ENCODE measurements around the gene TMEM9.

Gene TMEM9

DNA sequence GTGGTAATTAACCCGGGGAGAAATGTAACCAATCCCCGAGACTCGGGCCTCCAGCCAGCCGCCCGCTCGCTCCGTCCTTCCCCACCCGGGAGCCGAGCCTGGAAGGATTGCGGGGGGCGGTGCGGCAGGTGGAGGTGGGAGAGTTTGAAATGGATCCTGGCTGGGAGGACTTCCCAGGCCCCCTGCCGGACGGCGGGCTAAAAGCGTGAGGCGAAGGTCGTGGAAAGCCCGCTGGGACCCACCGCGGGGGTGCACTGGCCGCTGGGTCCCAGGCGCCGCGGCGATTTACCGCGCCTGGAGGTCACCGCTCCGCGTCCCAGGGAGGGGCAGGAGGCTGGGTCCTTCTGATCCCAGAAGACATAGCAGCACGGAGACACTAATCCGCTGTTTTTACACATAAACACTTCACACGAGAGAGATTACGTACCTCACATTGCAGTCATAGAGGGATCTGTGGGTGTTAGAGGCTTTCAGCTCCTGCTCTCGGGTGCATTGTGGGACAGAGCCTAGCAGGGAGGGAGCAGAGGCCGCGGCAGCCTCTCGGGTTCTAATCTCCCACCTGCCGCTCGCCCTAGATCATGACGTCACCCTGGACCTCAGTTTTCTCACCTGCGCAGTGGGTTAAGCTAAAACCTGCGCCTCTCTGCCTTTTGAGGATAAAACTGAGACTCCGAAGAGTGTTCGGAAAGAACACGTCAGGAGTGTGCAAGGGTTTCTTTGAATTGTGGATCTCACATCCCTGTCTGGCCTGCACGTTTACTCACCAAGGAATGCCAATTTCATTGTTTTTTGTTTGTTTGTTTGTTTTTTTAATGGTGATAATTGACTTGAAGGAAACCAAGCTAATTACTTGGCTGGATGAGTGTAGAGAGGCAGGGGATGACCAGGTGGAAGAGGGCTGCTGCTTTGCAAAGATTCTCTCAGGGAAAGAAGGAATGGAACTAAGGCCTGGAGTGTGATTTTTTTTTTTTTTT, 17.1 kb upstream of the TMEM9 start (continued):
- peak; percentile 85; the same call in 1 of the 2 replicates for TF ChIP-seq ZNF324 (tag by site-specific recombination; IDR thresholded peaks at IDR 0.05)
- no peak for TF ChIP-seq ZNF404 (tag by site-specific recombination; IDR thresholded peaks at IDR 0.05)
- TF ChIP-seq ZNF561 (tag by site-specific recombination; IDR thresholded peaks at IDR 0.05; ENCODE audit: borderline replicate concordance): peak; percentile 100
- TF ChIP-seq ZNF24 (tag by site-specific recombination; IDR thresholded peaks at IDR 0.05): peak; percentile 74
- TF ChIP-seq ZNF776 (tag by site-specific recombination; IDR thresholded peaks at IDR 0.05; ENCODE audit: borderline replicate concordance): no peak
- TF ChIP-seq, protein P1, sequence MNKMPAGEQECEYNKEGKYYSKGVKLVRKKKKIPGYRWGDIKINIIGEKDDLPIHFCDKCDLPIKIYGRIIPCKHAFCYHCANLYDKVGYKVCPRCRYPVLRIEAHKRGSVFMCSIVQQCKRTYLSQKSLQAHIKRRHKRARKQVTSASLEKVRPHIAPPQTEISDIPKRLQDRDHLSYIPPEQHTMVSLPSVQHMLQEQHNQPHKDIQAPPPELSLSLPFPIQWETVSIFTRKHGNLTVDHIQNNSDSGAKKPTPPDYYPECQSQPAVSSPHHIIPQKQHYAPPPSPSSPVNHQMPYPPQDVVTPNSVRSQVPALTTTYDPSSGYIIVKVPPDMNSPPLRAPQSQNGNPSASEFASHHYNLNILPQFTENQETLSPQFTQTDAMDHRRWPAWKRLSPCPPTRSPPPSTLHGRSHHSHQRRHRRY (tag by site-specific recombination; IDR thresholded peaks at IDR 0.05): no peak
- TF ChIP-seq TRIM28 (IDR thresholded peaks at IDR 0.05; ENCODE audit: borderline replicate concordance, low read length): peak; percentile 89
- TF ChIP-seq, protein P2, sequence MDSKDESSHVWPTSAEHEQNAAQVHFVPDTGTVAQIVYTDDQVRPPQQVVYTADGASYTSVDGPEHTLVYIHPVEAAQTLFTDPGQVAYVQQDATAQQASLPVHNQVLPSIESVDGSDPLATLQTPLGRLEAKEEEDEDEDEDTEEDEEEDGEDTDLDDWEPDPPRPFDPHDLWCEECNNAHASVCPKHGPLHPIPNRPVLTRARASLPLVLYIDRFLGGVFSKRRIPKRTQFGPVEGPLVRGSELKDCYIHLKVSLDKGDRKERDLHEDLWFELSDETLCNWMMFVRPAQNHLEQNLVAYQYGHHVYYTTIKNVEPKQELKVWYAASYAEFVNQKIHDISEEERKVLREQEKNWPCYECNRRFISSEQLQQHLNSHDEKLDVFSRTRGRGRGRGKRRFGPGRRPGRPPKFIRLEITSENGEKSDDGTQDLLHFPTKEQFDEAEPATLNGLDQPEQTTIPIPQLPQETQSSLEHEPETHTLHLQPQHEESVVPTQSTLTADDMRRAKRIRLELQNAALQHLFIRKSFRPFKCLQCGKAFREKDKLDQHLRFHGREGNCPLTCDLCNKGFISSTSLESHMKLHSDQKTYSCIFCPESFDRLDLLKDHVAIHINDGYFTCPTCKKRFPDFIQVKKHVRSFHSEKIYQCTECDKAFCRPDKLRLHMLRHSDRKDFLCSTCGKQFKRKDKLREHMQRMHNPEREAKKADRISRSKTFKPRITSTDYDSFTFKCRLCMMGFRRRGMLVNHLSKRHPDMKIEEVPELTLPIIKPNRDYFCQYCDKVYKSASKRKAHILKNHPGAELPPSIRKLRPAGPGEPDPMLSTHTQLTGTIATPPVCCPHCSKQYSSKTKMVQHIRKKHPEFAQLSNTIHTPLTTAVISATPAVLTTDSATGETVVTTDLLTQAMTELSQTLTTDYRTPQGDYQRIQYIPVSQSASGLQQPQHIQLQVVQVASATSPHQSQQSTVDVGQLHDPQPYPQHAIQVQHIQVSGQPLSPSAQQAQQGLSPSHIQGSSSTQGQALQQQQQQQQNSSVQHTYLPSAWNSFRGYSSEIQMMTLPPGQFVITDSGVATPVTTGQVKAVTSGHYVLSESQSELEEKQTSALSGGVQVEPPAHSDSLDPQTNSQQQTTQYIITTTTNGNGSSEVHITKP (tag by site-specific recombination; IDR thresholded peaks at IDR 0.05): peak; percentile 2; the same call in 1 of the 2 replicates
- no peak; the same call in 1 of the 2 replicates for TF ChIP-seq ZNF174 (tag by site-specific recombination; IDR thresholded peaks at IDR 0.05)
- TF ChIP-seq OSR2 (tag by site-specific recombination; IDR thresholded peaks at IDR 0.05): peak; percentile 89
- peak; percentile 64; the same call in 1 of the 2 replicates for TF ChIP-seq ZFHX2 (tag by site-specific recombination; conservative IDR thresholded peaks at IDR 0.05)
- TF ChIP-seq ZNF571 (tag by site-specific recombination; IDR thresholded peaks at IDR 0.05): no peak
- TF ChIP-seq ZNF792 (tag by site-specific recombination; IDR thresholded peaks at IDR 0.05): no peak
- no peak for TF ChIP-seq ZNF248 (tag by site-specific recombination; IDR thresholded peaks at IDR 0.05)
- TF ChIP-seq ZNF132 (tag by site-specific recombination; IDR thresholded peaks at IDR 0.05; ENCODE audit: borderline replicate concordance): no peak
- TF ChIP-seq ZNF677 (tag by site-specific recombination; IDR thresholded peaks at IDR 0.05): no peak
- peak; percentile 47; the same call in 1 of the 2 replicates for TF ChIP-seq ZNF596 (tag by site-specific recombination; IDR thresholded peaks at IDR 0.05)
- TF ChIP-seq, protein P3, sequence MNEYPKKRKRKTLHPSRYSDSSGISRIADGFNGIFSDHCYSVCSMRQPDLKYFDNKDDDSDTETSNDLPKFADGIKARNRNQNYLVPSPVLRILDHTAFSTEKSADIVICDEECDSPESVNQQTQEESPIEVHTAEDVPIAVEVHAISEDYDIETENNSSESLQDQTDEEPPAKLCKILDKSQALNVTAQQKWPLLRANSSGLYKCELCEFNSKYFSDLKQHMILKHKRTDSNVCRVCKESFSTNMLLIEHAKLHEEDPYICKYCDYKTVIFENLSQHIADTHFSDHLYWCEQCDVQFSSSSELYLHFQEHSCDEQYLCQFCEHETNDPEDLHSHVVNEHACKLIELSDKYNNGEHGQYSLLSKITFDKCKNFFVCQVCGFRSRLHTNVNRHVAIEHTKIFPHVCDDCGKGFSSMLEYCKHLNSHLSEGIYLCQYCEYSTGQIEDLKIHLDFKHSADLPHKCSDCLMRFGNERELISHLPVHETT (tag by site-specific recombination; IDR thresholded peaks at IDR 0.05): peak; percentile 69
- TF ChIP-seq, protein P4, sequence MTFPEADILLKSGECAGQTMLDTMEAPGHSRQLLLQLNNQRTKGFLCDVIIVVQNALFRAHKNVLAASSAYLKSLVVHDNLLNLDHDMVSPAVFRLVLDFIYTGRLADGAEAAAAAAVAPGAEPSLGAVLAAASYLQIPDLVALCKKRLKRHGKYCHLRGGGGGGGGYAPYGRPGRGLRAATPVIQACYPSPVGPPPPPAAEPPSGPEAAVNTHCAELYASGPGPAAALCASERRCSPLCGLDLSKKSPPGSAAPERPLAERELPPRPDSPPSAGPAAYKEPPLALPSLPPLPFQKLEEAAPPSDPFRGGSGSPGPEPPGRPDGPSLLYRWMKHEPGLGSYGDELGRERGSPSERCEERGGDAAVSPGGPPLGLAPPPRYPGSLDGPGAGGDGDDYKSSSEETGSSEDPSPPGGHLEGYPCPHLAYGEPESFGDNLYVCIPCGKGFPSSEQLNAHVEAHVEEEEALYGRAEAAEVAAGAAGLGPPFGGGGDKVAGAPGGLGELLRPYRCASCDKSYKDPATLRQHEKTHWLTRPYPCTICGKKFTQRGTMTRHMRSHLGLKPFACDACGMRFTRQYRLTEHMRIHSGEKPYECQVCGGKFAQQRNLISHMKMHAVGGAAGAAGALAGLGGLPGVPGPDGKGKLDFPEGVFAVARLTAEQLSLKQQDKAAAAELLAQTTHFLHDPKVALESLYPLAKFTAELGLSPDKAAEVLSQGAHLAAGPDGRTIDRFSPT (tag by site-specific recombination; IDR thresholded peaks at IDR 0.05): no peak; the same call in 1 of the 2 replicates
- TF ChIP-seq ZSCAN16 (tag by site-specific recombination; IDR thresholded peaks at IDR 0.05): no peak
- no peak for TF ChIP-seq REPIN1 (tag by site-specific recombination; IDR thresholded peaks at IDR 0.05; ENCODE audit: low read depth)
- TF ChIP-seq ZNF600 (tag by site-specific recombination; IDR thresholded peaks at IDR 0.05): peak; percentile 62; the same call in 1 of the 2 replicates
- no peak for TF ChIP-seq ZNF239 (tag by site-specific recombination; IDR thresholded peaks at IDR 0.05)
- peak; percentile 60 for TF ChIP-seq ZNF2 (tag by site-specific recombination; IDR thresholded peaks at IDR 0.05)
- no peak for TF ChIP-seq HOXA7 (CRISPR knock-in tag; IDR thresholded peaks at IDR 0.05; ENCODE audit: borderline replicate concordance)
- TF ChIP-seq YY1 (tag by site-specific recombination; IDR thresholded peaks at IDR 0.05): no peak
- TF ChIP-seq ZNF133 (tag by site-specific recombination; IDR thresholded peaks at IDR 0.05): no peak
- peak; percentile 25; the same call in 1 of the 2 replicates for TF ChIP-seq ZNF501 (tag by site-specific recombination; IDR thresholded peaks at IDR 0.05)
- TF ChIP-seq ZNF610 (tag by site-specific recombination; IDR thresholded peaks at IDR 0.05; ENCODE audit: borderline replicate concordance): peak; percentile 82; the same call in 1 of the 2 replicates

Measured in HEK293 (cell line).